ENCODE results near the gene IL18BP. TPM values are rescaled to one million over a fixed set of nuclear protein-coding genes. Genes with fewer than 3 reads are reported as not detected.
A peak's percentile ranks its signal among the peaks of the same experiment; 100 is the strongest.

Gene IL18BP
- total and polyA plus RNA-seq, 12 donors: 2.0 to 101 (median 4.3) TPM

DNA sequence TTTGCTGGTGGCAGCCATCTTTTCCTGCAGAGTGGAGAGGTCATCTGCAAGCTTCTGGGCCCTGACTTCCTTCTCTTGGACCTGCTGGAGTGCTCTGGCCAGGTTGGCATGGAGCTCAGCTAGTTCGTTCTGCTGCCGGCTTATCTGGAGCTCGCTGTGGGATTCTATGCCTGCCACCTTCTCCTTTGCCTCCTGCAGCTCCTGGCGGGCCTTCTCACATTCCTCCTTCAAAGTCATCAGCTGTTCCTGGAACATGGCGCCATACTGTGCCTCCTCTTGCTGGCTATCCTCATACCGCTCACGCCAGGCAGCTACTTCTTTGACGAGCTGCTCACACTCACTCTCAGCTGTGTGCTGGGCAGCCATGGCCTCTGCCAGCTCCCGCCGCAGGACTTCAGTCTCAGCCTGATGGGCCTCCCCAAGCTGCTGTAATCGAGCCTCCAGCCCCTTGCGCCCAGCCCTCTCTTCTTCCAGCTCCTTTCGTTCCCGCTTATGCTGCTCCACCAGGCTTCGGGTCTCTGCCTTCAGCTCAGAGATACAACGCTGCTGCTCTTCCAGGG, 16.1 kb downstream of the IL18BP start:
- H3K9me3 ChIP-seq: no peaks in the 10 kb centered on the region
- peaks cover 33 to 55% (median 43%) of the 10 kb centered on the region in 9 donors for H3K4me1 ChIP-seq
- peak overlapping the region in 1 of 10 donors; percentile 65 for H3K27ac ChIP-seq
- ATAC-seq: no peak
- no peaks in the 10 kb centered on the region for H3K27me3 ChIP-seq
- peaks cover 24 to 100% (median 94%) of the 10 kb centered on the region in 9 donors for H3K36me3 ChIP-seq
- H3K4me3 ChIP-seq: no peak overlapping the region
- WGBS, 2 donors: 82 to 85% methylated on average over 16 of the region's 16 CpGs
- TF ChIP-seq, protein P1, sequence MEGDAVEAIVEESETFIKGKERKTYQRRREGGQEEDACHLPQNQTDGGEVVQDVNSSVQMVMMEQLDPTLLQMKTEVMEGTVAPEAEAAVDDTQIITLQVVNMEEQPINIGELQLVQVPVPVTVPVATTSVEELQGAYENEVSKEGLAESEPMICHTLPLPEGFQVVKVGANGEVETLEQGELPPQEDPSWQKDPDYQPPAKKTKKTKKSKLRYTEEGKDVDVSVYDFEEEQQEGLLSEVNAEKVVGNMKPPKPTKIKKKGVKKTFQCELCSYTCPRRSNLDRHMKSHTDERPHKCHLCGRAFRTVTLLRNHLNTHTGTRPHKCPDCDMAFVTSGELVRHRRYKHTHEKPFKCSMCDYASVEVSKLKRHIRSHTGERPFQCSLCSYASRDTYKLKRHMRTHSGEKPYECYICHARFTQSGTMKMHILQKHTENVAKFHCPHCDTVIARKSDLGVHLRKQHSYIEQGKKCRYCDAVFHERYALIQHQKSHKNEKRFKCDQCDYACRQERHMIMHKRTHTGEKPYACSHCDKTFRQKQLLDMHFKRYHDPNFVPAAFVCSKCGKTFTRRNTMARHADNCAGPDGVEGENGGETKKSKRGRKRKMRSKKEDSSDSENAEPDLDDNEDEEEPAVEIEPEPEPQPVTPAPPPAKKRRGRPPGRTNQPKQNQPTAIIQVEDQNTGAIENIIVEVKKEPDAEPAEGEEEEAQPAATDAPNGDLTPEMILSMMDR (IDR thresholded peaks at IDR 0.05): no peak
- intact Hi-C loops (cut with DNase I): loop anchor here in 2 of 10 donors (10.0 kb wide), 2 partner anchors 210 to 220 kb away; partner anchors contain the start of gene INPPL1 (in 1 of the 2)
- DNase-seq: no peak

DNA sequence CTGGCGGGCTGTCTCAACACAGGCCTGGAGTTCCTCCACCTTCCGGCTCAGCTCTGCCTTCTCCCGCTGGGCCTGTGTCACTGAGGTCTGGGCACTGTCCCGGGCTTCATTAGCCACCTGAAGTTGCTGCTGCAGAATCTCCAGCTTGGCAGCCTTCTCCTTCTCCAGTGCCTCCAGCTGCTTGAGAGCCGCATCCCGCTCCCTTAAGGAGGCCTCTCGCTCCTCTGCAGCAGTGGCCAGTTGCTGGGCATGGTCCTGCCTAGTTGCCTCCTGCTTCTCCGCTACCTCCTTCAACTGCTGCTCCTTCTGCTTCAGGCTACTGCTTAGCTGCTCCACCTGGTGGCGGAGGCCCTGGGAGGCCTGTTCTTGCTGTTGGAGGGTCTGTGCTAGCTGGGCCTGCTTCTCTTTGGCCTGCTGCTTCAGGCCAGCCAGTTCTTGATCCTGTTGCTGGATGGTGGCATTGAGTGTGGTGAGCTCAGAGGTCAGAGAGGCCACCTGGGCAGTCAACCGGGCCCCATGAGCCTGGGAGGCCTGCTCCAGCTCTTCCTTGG, 16.9 kb downstream of the IL18BP start:
- TF ChIP-seq, protein P1 (IDR thresholded peaks at IDR 0.05): peak in 6 of 9 donors; percentile 11 to 33 (median 16)
- WGBS, 2 donors: 89 to 90% methylated on average over 10 of the region's 10 CpGs

DNA sequence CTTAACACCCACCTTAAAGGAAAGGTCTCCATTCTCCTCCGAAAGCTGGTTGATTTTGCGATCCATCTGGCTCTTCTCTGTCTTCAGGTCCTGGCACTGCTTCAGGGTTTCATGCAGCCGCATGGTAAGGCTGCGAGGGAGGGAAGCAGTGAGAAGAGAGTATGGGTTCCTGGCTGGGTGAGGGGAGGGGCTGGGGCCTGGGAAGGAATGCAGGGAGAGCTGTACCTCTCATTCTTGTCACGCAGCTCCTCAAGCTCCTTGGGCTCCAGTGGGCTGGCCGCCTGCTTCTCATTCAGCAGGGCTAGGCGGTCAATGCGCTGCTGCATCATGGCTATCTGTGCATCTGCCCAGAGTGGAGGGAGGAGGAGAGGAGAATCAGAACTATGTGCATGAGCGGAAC, 19.5 kb downstream of the IL18BP start:
- Histone ChIP-seq H3K9me3 (no peaks in the 10 kb centered on the region), H3K36me3 (peaks cover 24 to 100% (median 100%) of the 10 kb centered on the region in 9 donors), H3K4me1 (peaks cover 14 to 22% (median 18%) of the 10 kb centered on the region in 9 donors), H3K27me3 (no peaks in the 10 kb centered on the region), H3K4me3 (no peak overlapping the region), H3K27ac (no peak overlapping the region)
- TF ChIP-seq, protein P1 (IDR thresholded peaks at IDR 0.05): no peak
- no peak for ATAC-seq
- 88 to 89% methylated on average over 9 of the region's 9 CpGs for WGBS, 2 donors
- intact Hi-C loops (cut with DNase I): loop anchor here in 2 of 10 donors (10.0 kb wide), 2 partner anchors 207 to 217 kb away; partner anchors contain the start of gene INPPL1 (in 1 of the 2)
- DNase-seq: no peak

More for the DNA sequence above, 16.9 kb downstream of the IL18BP start:
- Histone ChIP-seq H3K27ac (no peak overlapping the region), H3K9me3 (no peaks in the 10 kb centered on the region), H3K36me3 (peaks cover 24 to 100% (median 94%) of the 10 kb centered on the region in 9 donors), H3K4me3 (no peak overlapping the region), H3K4me1 (peaks cover 33 to 48% (median 38%) of the 10 kb centered on the region in 9 donors), H3K27me3 (no peaks in the 10 kb centered on the region)
- ATAC-seq (no peak), DNase-seq (no peak)
- intact Hi-C loops (cut with DNase I): loop anchor here in 2 of 10 donors (10.0 kb wide), 2 partner anchors 209 to 219 kb away; partner anchors contain the start of gene INPPL1 (in 1 of the 2)

DNA sequence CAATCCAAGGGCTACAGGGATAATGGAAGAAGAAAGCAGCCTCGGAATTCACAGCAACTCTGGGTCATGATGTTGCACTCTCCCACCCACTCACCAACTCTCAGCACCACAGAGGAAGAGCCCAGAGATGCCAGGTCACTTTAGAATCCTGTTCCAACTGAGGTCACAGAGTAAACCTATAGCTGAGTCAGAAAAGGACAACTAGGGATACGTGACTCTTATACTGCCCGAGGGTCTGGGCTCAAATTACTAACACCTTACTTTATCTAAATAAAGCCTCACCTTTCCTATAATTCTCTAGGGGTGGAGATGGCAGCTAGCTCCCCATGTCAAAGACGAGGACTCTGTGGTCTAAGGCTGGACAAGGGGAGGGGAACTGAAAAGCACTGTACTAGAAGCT, 24.6 kb downstream of the IL18BP start:
- DNase-seq: no peak
- TF ChIP-seq, protein P1 (IDR thresholded peaks at IDR 0.05): no peak
- intact Hi-C loops (cut with DNase I): loop anchor here in 4 of 10 donors (5.0 to 10.0 kb wide), 4 partner anchors 41 to 411 kb away; partner anchors contain the start of gene CLPB (in 1 of the 4)
- peaks cover 3 to 44% (median 33%) of the 10 kb centered on the region in 9 donors for H3K4me1 ChIP-seq
- no peaks in the 10 kb centered on the region for H3K27me3 ChIP-seq
- ATAC-seq: no peak
- H3K4me3 ChIP-seq: no peak overlapping the region
- peaks cover 7 to 98% (median 72%) of the 10 kb centered on the region in 9 donors for H3K36me3 ChIP-seq
- 78% methylated on average over 4 of the region's 4 CpGs for WGBS, 2 donors
- H3K27ac ChIP-seq: no peak overlapping the region
- H3K9me3 ChIP-seq: no peaks in the 10 kb centered on the region
